H1 (cell line): ENCODE data around the gene PKD1L1. TPM values are rescaled to one million over a fixed set of nuclear protein-coding genes. Genes with fewer than 3 reads are reported as not detected.

Source experiments
- CTCF ChIA-PET: fragments of 300-600 bp; sonication (Branson Sonifier 250); formaldehyde crosslinking; loops from one replicate; lab custom pipeline; 2021; ENCODE audit not compliant: partially characterized antibody; lab: Charles Lee
- POLR2A ChIA-PET: fragments of 300-600 bp; sonication (Branson Sonifier 250); formaldehyde crosslinking; loops from one replicate; lab custom pipeline; 2021; ENCODE audit warnings: inconsistent platforms; ENCODE audit not compliant: partially characterized antibody; lab: Charles Lee
- DNase-seq, 2 experiments: peaks; one replicate each; pipeline versions ENCODE4 v3.0.0 to v3.0.0-alpha.2; 2010 to 2022; ENCODE audit warnings: low spot score in 2 of 2, low read depth in 1 of 2, mixed read lengths in 1 of 2
- FAIRE-seq: peaks from 2 replicates; lab custom pipeline; 2011; peaks lifted over from hg19 to GRCh38; lab: Jason Lieb, UNC
- H2AFZ ChIP-seq: 2 replicates; pipeline ENCODE4 v1.8.1; 2012; ENCODE audit warnings: low read length, inconsistent platforms
- H2AK5ac ChIP-seq: 2 replicates; pipeline ENCODE4 v1.6.1; 2013; ENCODE audit warnings: low read depth, low read length
- H2BK120ac ChIP-seq: replicated peaks from 2 replicates; pipeline ENCODE3; 2013; ENCODE audit warnings: low read depth, low read length, inconsistent platforms
- H2BK12ac ChIP-seq: 2 replicates; pipeline ENCODE4 v1.6.1; 2013; ENCODE audit warnings: low read depth, low read length
- H2BK15ac ChIP-seq: 2 replicates; pipeline ENCODE4 v1.6.1; 2013; ENCODE audit warnings: low read length
- H2BK20ac ChIP-seq: 2 replicates; pipeline ENCODE4 v1.6.1; 2013; ENCODE audit warnings: low read length
- H2BK5ac ChIP-seq: 2 replicates; pipeline ENCODE4 v1.6.1; 2013; ENCODE audit warnings: low read depth, low read length
- H3K14ac ChIP-seq: 2 replicates; pipeline ENCODE4 v1.6.1; 2013; ENCODE audit warnings: inconsistent platforms; ENCODE audit not compliant: insufficient read length
- H3K18ac ChIP-seq: 2 replicates; pipeline ENCODE4 v1.6.1; 2013; ENCODE audit warnings: low read length; ENCODE audit errors: extremely low read depth
- H3K23ac ChIP-seq: 2 replicates; pipeline ENCODE4 v1.6.1; 2013; ENCODE audit warnings: inconsistent platforms; ENCODE audit not compliant: insufficient read length
- H3K23me2 ChIP-seq: 2 replicates; pipeline ENCODE4 v1.6.1; 2013; ENCODE audit warnings: low read depth, low read length
- H3K27ac ChIP-seq: 2 replicates; pipeline ENCODE4 v1.6.1; 2011; ENCODE audit warnings: low read depth, low read length, inconsistent platforms
- H3K27me3 ChIP-seq, 4 experiments: replicated peaks in 1 of 4; 1 replicate in 1 of 4; 2 replicates in 3 of 4; pipeline versions ENCODE4 v1.6.1 to v1.8.1; 2011 to 2013; ENCODE audit warnings: low read length in 3 of 4, mild to moderate bottlenecking in 3 of 4, inconsistent platforms in 2 of 4, mixed read lengths in 2 of 4, moderate library complexity in 1 of 4; ENCODE audit not compliant: control insufficient read depth in 3 of 4, insufficient read depth in 3 of 4; ENCODE audit errors: extremely low read depth in 1 of 4
- H3K36me3 ChIP-seq, 4 experiments: 2 replicates each; pipeline versions ENCODE4 v1.6.1 to v1.8.1; 2011 to 2013; ENCODE audit warnings: mild to moderate bottlenecking in 4 of 4, low read length in 3 of 4, moderate library complexity in 2 of 4, control low read depth in 1 of 4, inconsistent platforms in 1 of 4; ENCODE audit not compliant: insufficient read depth in 4 of 4, control insufficient read depth in 2 of 4
- H3K4ac ChIP-seq: replicated peaks from 2 replicates; pipeline ENCODE3; 2013; ENCODE audit warnings: low read length, low read depth, mixed read lengths, inconsistent platforms; ENCODE audit not compliant: insufficient read length
- H3K4me1 ChIP-seq, 4 experiments: replicated peaks in 1 of 4; 1 replicate in 1 of 4; 2 replicates in 3 of 4; pipeline versions ENCODE4 v1.6.1 to v1.8.1; 2011 to 2013; ENCODE audit warnings: low read length in 3 of 4, inconsistent platforms in 2 of 4, mixed read lengths in 1 of 4; ENCODE audit not compliant: insufficient read depth in 4 of 4, control insufficient read depth in 3 of 4
- H3K4me2 ChIP-seq, 2 experiments: 2 replicates each; pipeline versions ENCODE4 v1.6.1 to v1.8.1; 2011 to 2013; ENCODE audit warnings: low read depth in 2 of 2, low read length in 2 of 2, control low read depth in 1 of 2, inconsistent platforms in 1 of 2, mild to moderate bottlenecking in 1 of 2; ENCODE audit not compliant: insufficient read depth in 1 of 2
- H3K4me3 ChIP-seq, 4 experiments: fragments of 200-600, 300-600 bp in 1 of 4; sonication (generic), shearing (Covaris generic), sonication (Bioruptor Twin) in 1 of 4; 2 replicates each; pipeline versions ENCODE4 v1.5.1 to v1.8.1; 2011 to 2016; ENCODE audit warnings: low read length in 4 of 4, low read depth in 3 of 4, control low read depth in 2 of 4, inconsistent platforms in 2 of 4, mild to moderate bottlenecking in 2 of 4, mixed read lengths in 1 of 4, moderate library complexity in 1 of 4; ENCODE audit not compliant: insufficient read depth in 2 of 4; ENCODE audit errors: extremely low read depth in 1 of 4
- H3K56ac ChIP-seq: replicated peaks from 2 replicates; pipeline ENCODE3; 2013; ENCODE audit warnings: low read depth, mild to moderate bottlenecking, mixed read lengths, low read length, inconsistent platforms; ENCODE audit not compliant: insufficient read length
- H3K79me1 ChIP-seq: 2 replicates; pipeline ENCODE4 v1.6.1; 2013; ENCODE audit warnings: low read depth, low read length, control low read depth
- H3K79me2 ChIP-seq, 2 experiments: 2 replicates each; pipeline versions ENCODE4 v1.6.1 to v1.8.1; 2012 to 2013; ENCODE audit warnings: low read length in 2 of 2, mild to moderate bottlenecking in 2 of 2, inconsistent platforms in 1 of 2; ENCODE audit not compliant: insufficient read depth in 2 of 2, control insufficient read depth in 1 of 2
- H3K9ac ChIP-seq, 4 experiments: replicated peaks in 1 of 4; 1 replicate in 1 of 4; 2 replicates in 3 of 4; pipeline versions ENCODE4 v1.6.1 to v1.8.1; 2011 to 2013; ENCODE audit warnings: low read depth in 3 of 4, low read length in 3 of 4, control low read depth in 2 of 4, mild to moderate bottlenecking in 2 of 4, moderate library complexity in 2 of 4, inconsistent platforms in 1 of 4; ENCODE audit errors: extremely low read depth in 1 of 4
- H3K9me3 ChIP-seq, 2 experiments: 2 replicates each; pipeline versions ENCODE4 v1.6.1 to v1.8.1; 2012 to 2013; ENCODE audit warnings: mild to moderate bottlenecking in 2 of 2, moderate library complexity in 2 of 2, control low read depth in 1 of 2, inconsistent platforms in 1 of 2, low read depth in 1 of 2, low read length in 1 of 2, mixed read lengths in 1 of 2; ENCODE audit not compliant: insufficient read depth in 2 of 2
- H4K20me1 ChIP-seq, 2 experiments: replicated peaks in 1 of 2; 2 replicates each; pipeline versions ENCODE3 to v1.8.1; 2011 to 2013; ENCODE audit warnings: inconsistent platforms in 2 of 2, low read length in 2 of 2, mild to moderate bottlenecking in 1 of 2; ENCODE audit not compliant: insufficient read depth in 2 of 2, control insufficient read depth in 1 of 2
- H4K5ac ChIP-seq: 2 replicates; pipeline ENCODE4 v1.6.1; 2013; ENCODE audit warnings: low read length, low read depth, mixed read lengths, inconsistent platforms; ENCODE audit not compliant: insufficient read length
- H4K8ac ChIP-seq: 2 replicates; pipeline ENCODE4 v1.8.0; 2013; ENCODE audit warnings: mild to moderate bottlenecking, moderate library complexity, low read length, inconsistent platforms; ENCODE audit not compliant: insufficient read depth; ENCODE audit errors: extremely low read depth
- H4K91ac ChIP-seq: replicated peaks from 2 replicates; pipeline ENCODE3; 2013; ENCODE audit warnings: low read length, mixed read lengths, inconsistent platforms; ENCODE audit not compliant: insufficient read length
- BRCA1 ChIP-seq: IDR thresholded peaks from 2 replicates; pipeline ENCODE4 v1.6.1; 2012; ENCODE audit warnings: low read depth, low read length, improper control_type of control experiment
- JUN ChIP-seq: IDR thresholded peaks from 2 replicates; pipeline ENCODE4 v1.6.1; 2011; ENCODE audit warnings: low read depth, mild to moderate bottlenecking, improper control_type of control experiment, low read length
- KDM1A ChIP-seq: fragments of 200-600, 300-600 bp; sonication (generic); IDR thresholded peaks from 2 replicates; pipeline ENCODE4 v1.7.1; 2016; ENCODE audit warnings: mild to moderate bottlenecking, low read length, borderline replicate concordance
- NANOG ChIP-seq: IDR thresholded peaks from 2 replicates; pipeline ENCODE4 v1.6.1; 2011; ENCODE audit warnings: low read length, low read depth, mild to moderate bottlenecking, inconsistent platforms; ENCODE audit not compliant: insufficient read depth, poor library complexity, severe bottlenecking
- NRF1 ChIP-seq: IDR thresholded peaks from 2 replicates; pipeline ENCODE4 v1.6.1; 2011; ENCODE audit warnings: mild to moderate bottlenecking, low read depth, low read length, improper control_type of control experiment
- POLR2AphosphoS5 ChIP-seq: IDR thresholded peaks from 2 replicates; pipeline ENCODE4 v1.6.1; 2011; ENCODE audit warnings: low read depth, low read length
- SP4 ChIP-seq: IDR thresholded peaks from 2 replicates; pipeline ENCODE4 v1.6.1; 2012; ENCODE audit warnings: low read length, inconsistent platforms
- SUZ12 ChIP-seq: fragments of 200-600 bp; sonication (generic); IDR thresholded peaks from 2 replicates; pipeline ENCODE4 v1.6.1; 2012; ENCODE audit warnings: mild to moderate bottlenecking, inconsistent platforms, low read length, moderate library complexity, mixed read lengths
- TCF12 ChIP-seq: IDR thresholded peaks from 2 replicates; pipeline ENCODE4 v1.6.1; 2011; ENCODE audit warnings: low read depth, mild to moderate bottlenecking, low read length
- WGBS, 2 experiments: shearing (Covaris generic) in 1 of 2; methylation state at CpG; one replicate each; pipeline versions ENCODE4 v1.1.6 to v1.1.7; 2013 to 2015; ENCODE audit warnings: low lambda C conversion rate in 2 of 2, mixed read lengths in 2 of 2, inconsistent platforms in 1 of 2, low coverage in 1 of 2, missing lambda C conversion rate in 1 of 2; ENCODE audit not compliant: insufficient replicate concordance in 2 of 2, insufficient coverage in 1 of 2, insufficient read length in 1 of 2; ENCODE audit errors: extremely low coverage in 1 of 2, missing lambda C conversion rate in 1 of 2; 5-methylcytosine and 5-hydroxymethylcytosine counted together
- polyA plus RNA-seq, 7 experiments: library from polyadenylated mRNA; depleted of rRNA in 3 of 7; stranded (reverse) in 5 of 7; unstranded in 2 of 7; fragments of >200 nt in 5 of 7; fragments of 200-250 nt in 2 of 7; gene quantifications; 1 replicate in 5 of 7; 2 replicates in 1 of 7; 4 replicates in 1 of 7; pipeline versions ENCODE4 v1.2.1 to v1.2.3, GENCODE V29; 2011 to 2013; ENCODE audit warnings: missing spikeins in 2 of 7, mixed read lengths in 2 of 7
- total RNA-seq: library from RNA; stranded (reverse); fragmentation: NEBNext Ultra II Directional; extraction: Animal tissue kit (Norgen Biotek cat#: 25700); gene quantifications from 2 replicates; pipeline ENCODE4 v1.2.1, GENCODE V29; 2021
- TF ChIP-seq, protein P1 (sequence below): IDR thresholded peaks from 2 replicates; pipeline ENCODE4 v1.6.1; 2012; ENCODE audit warnings: low read length, inconsistent platforms
- TF ChIP-seq, protein P2 (sequence below): IDR thresholded peaks from 2 replicates; pipeline ENCODE4 v1.6.1; 2012; ENCODE audit warnings: inconsistent platforms

Gene PKD1L1
- total and polyA plus RNA-seq, 2 of the 8 experiments (the other 6 are each of a cell fraction or from before 2014, with no cell fraction given) = 0.22 to 0.35 TPM

DNA sequence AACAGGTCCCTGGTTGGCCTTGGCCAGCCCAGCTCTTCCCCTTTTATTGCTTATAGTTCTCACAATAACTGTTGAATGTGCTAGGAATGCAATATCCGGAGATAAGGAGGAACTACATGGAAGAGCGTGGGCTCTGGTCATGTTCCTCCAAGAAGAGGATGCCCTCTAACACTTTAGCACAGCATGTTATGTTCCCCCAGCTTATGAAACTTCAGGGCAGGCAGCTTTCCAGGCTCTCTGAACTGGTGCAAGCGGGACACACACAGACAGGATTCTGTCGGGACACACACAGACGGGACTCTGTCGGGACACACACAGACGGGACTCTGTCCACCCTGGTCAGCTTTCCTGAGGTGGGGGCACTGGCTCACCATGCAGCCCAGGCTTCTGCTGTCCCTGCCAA, 141.6 kb downstream of the PKD1L1 start:
- Histone ChIP-seq H2AK5ac (no peak overlapping the region), H3K79me1 (no peaks in the 10 kb centered on the region), H3K4me1 (no peaks in the 10 kb centered on the region), H3K14ac (no peak overlapping the region), H3K79me2 (no peaks in the 10 kb centered on the region), H2BK12ac (no peak overlapping the region), H4K91ac (no peak overlapping the region), H4K5ac (no peak overlapping the region), H2BK15ac (no peak overlapping the region), H3K4me2 (no peak overlapping the region), H3K23me2 (no peaks in the 10 kb centered on the region), H2BK20ac (no peak overlapping the region), H3K9me3 (no peaks in the 10 kb centered on the region), H4K20me1 (no peaks in the 10 kb centered on the region), H3K27ac (no peak overlapping the region), H3K36me3 (no peaks in the 10 kb centered on the region), H3K18ac (no peak overlapping the region), H3K23ac (no peak overlapping the region), H2BK120ac (no peak overlapping the region), H3K4me3 (no peak overlapping the region), H2BK5ac (no peak overlapping the region), H4K8ac (no peak overlapping the region), H3K9ac (no peak overlapping the region), H3K56ac (no peak overlapping the region), H3K27me3 (no peaks in the 10 kb centered on the region), H2AFZ (no peak overlapping the region), H3K4ac (no peak overlapping the region)
- ChIA-PET CTCF (interaction anchor here (1.6 to 2.2 kb wide), 4 partner anchors 15 to 540 kb away, joined by 3 to 8 read pairs (median 8); no protein-coding TSS in a partner anchor), POLR2A (no interaction called here)
- FAIRE-seq (no peak), DNase-seq (no peak)
- 94% methylated on average over 7 of the region's 7 CpGs; no CpG with 5 or more reads in 1 of the 2 experiments for WGBS, 2 experiments
- TF ChIP-seq BRCA1 (no peak), NRF1 (no peak), KDM1A (no peak), POLR2AphosphoS5 (no peak), TCF12 (no peak), NANOG (no peak), JUN (no peak), SP4 (no peak), SUZ12 (no peak)
- TF ChIP-seq, protein P1, sequence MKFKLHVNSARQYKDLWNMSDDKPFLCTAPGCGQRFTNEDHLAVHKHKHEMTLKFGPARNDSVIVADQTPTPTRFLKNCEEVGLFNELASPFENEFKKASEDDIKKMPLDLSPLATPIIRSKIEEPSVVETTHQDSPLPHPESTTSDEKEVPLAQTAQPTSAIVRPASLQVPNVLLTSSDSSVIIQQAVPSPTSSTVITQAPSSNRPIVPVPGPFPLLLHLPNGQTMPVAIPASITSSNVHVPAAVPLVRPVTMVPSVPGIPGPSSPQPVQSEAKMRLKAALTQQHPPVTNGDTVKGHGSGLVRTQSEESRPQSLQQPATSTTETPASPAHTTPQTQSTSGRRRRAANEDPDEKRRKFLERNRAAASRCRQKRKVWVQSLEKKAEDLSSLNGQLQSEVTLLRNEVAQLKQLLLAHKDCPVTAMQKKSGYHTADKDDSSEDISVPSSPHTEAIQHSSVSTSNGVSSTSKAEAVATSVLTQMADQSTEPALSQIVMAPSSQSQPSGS = no peak
- TF ChIP-seq, protein P2, sequence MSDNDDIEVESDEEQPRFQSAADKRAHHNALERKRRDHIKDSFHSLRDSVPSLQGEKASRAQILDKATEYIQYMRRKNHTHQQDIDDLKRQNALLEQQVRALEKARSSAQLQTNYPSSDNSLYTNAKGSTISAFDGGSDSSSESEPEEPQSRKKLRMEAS = no peak
